Measurements from ENCODE around the gene MMEL1.

GRCh38 chr1:2583871-2584351 lies 48.9 kb downstream of the MMEL1 start:
- TF ChIP-seq, protein P1, sequence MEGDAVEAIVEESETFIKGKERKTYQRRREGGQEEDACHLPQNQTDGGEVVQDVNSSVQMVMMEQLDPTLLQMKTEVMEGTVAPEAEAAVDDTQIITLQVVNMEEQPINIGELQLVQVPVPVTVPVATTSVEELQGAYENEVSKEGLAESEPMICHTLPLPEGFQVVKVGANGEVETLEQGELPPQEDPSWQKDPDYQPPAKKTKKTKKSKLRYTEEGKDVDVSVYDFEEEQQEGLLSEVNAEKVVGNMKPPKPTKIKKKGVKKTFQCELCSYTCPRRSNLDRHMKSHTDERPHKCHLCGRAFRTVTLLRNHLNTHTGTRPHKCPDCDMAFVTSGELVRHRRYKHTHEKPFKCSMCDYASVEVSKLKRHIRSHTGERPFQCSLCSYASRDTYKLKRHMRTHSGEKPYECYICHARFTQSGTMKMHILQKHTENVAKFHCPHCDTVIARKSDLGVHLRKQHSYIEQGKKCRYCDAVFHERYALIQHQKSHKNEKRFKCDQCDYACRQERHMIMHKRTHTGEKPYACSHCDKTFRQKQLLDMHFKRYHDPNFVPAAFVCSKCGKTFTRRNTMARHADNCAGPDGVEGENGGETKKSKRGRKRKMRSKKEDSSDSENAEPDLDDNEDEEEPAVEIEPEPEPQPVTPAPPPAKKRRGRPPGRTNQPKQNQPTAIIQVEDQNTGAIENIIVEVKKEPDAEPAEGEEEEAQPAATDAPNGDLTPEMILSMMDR (IDR thresholded peaks at IDR 0.05; ENCODE audit: low read length) = no peak
- TF ChIP-seq EZH2 (optimal IDR thresholded peaks at IDR 0.05; ENCODE audit: low read depth, low read length) (no peak), EZH2phosphoT487 (IDR thresholded peaks at IDR 0.05; ENCODE audit: low read length) (no peak)
